Epithelial cell of proximal tubule (primary cell): Measurements from ENCODE around the gene ENTPD6. TPM values are rescaled to one million over a fixed set of nuclear protein-coding genes. Genes with fewer than 3 reads are reported as not detected.

Experiments used
- DNase-seq: peaks from one replicate; pipeline ENCODE4 v3.0.0-alpha.2; 2011; ENCODE audit warnings: low read depth
- H3K4me3 ChIP-seq: 2 replicates; pipeline ENCODE4 v1.5.1; 2011; ENCODE audit warnings: low read depth, mild to moderate bottlenecking, low read length
- CTCF ChIP-seq: conservative IDR thresholded peaks from 2 replicates; pipeline ENCODE4 v1.5.1; 2012; ENCODE audit warnings: low read depth, mild to moderate bottlenecking, low read length
- total RNA-seq: library from RNA; depleted of rRNA; stranded (reverse); fragments of >200 nt; gene quantifications from 2 replicates; pipeline ENCODE4 v1.2.3, GENCODE V29; 2015

ENTPD6 gene
- total RNA-seq, 1 donor from 2014 or later = 76.5 TPM

GRCh38 chr20:25209400-25209799, 13.9 kb downstream of the ENTPD6 start:
- DNase-seq = no peak
- no peak overlapping the region for H3K4me3 ChIP-seq
- no peak for TF ChIP-seq CTCF

GRCh38 chr20:25209911-25210310, 14.4 kb downstream of the ENTPD6 start:
- no peak overlapping the region for H3K4me3 ChIP-seq
- no peak for TF ChIP-seq CTCF
- DNase-seq = no peak

GRCh38 chr20:25211273-25211672, 15.8 kb downstream of the ENTPD6 start:
- no peak overlapping the region for H3K4me3 ChIP-seq
- DNase-seq = no peak
- no peak for TF ChIP-seq CTCF

- no peak for TF ChIP-seq CTCF
- DNase-seq = no peak
- H3K4me3 ChIP-seq = no peak overlapping the region
Measured at GRCh38 chr20:25212242-25212641, 16.7 kb downstream of the ENTPD6 start.

GRCh38 chr20:25213566-25214425, 18.3 kb downstream of the ENTPD6 start:
- DNase-seq = no peak
- H3K4me3 ChIP-seq = no peak overlapping the region
- no peak for TF ChIP-seq CTCF

- TF ChIP-seq CTCF = no peak
- DNase-seq = no peak
- no peak overlapping the region for H3K4me3 ChIP-seq
Measured at GRCh38 chr20:25214426-25214790, 18.9 kb downstream of the ENTPD6 start.

GRCh38 chr20:25214819-25215218, 19.3 kb downstream of the ENTPD6 start:
- DNase-seq = no peak
- TF ChIP-seq CTCF = no peak
- no peak overlapping the region for H3K4me3 ChIP-seq
